ENCODE measurements around the gene ARHGAP29. TPM values are rescaled to one million over a fixed set of nuclear protein-coding genes. Genes with fewer than 3 reads are reported as not detected.

ARHGAP29 gene
- total RNA-seq, 4 donors from 2014 or later = 62.3 to 112 (median 88.9) TPM

- TF ChIP-seq CTCF (IDR thresholded peaks at IDR 0.05; ENCODE audit: low read depth) = no peak
Measured at GRCh38 chr1:94253456-94254017, 16.2 kb upstream of the ARHGAP29 start.

GRCh38 chr1:94250341-94250740 is 13.0 kb upstream of the ARHGAP29 start:
- no peak for TF ChIP-seq CTCF (IDR thresholded peaks at IDR 0.05; ENCODE audit: low read depth)

GRCh38 chr1:94248956-94249688 is 11.7 kb upstream of the ARHGAP29 start:
- no peak for TF ChIP-seq CTCF (IDR thresholded peaks at IDR 0.05; ENCODE audit: low read depth)

- TF ChIP-seq CTCF (IDR thresholded peaks at IDR 0.05; ENCODE audit: low read depth) = no peak
Measured at GRCh38 chr1:94247138-94248094, 10.0 kb upstream of the ARHGAP29 start.

GRCh38 chr1:94246692-94247137 is 9.3 kb upstream of the ARHGAP29 start:
- TF ChIP-seq CTCF (IDR thresholded peaks at IDR 0.05; ENCODE audit: low read depth) = no peak

- TF ChIP-seq CTCF (IDR thresholded peaks at IDR 0.05; ENCODE audit: low read depth) = no peak
Measured at GRCh38 chr1:94245747-94246438, 8.5 kb upstream of the ARHGAP29 start.
